HG03108 (cell line): ENCODE results near the gene MALL.
"Not testable (repeated sequence)": the region's sequence is repeated elsewhere in the genome, so short reads cannot be mapped to it uniquely, and the experiment has no call there.

ENCODE experiments used
- ATAC-seq: cut with Tn5 transposase; IDR thresholded peaks from one replicate; pipeline ENCODE4 v1.9.1; 2021; ENCODE audit warnings: moderate library complexity; ENCODE audit not compliant: unreplicated experiment

The MALL gene

DNA sequence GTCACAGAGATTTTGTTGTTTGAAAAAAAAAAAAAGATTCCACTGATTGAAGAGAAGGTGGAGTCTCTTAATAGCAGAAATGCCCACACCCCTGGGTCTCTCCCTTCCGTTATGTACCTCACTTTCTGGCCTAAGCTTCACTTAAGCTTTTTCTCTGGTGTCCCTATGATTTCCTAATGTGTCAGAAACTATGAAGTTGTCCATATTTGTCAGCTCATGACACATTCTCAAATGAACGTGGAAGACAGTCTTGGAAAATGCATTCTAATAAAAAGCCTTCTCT, 5.4 kb upstream of the MALL start:
- ATAC-seq: no peak

DNA sequence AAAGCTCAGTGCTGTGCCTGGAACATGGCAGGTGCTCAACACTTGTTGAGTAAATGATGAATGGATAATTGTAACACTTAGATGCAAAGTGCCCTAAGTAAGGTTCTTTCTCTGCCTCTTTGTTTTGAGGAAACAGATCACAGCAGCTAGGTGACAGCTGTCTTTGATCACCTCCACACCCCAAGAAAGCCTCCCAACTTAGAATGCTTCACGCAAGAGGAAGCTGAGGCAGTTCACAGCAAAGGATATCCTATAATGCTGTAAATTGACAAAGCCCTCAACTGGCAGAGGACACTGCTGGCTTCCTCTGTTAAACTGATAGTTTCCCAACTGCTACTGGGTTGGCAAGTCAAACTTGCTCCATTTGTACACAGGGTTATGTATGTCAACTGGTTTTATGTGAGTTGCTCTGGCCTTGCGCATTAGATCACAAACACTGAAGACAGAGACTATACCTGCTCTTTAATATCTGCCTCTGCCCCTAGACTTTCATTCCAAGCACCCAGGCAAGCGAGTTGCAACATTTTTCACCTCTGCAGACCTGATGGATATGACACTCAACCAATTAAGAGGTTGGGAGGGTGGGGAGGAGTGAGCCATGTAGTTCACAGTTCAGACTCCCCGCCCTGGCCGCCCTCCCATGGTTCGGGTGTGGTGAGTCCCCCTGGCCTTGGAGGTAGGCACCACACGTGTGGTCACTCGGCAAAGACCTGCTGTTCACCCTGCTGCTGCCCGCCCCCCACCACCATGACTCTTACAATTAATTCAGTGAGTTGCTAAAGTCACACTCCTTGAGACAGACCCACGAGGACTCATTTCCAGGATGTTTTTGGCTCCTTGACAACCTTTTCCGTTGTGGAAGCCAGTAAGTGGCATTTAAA, 4.8 kb upstream of the MALL start:
- no peak for ATAC-seq

- no peak for ATAC-seq
These were observed 550 bp upstream of the MALL start for GRCh38 chr2:110116033-110116710.

- no peak for ATAC-seq
These were observed 779 bp downstream of the MALL start for GRCh38 chr2:110114831-110115255.

- ATAC-seq: no peak
These were observed 1.5 kb downstream of the MALL start for GRCh38 chr2:110113961-110114591.

GRCh38 chr2:110108291-110108690, 7.3 kb downstream of the MALL start:
- ATAC-seq: not testable (repeated sequence)

DNA sequence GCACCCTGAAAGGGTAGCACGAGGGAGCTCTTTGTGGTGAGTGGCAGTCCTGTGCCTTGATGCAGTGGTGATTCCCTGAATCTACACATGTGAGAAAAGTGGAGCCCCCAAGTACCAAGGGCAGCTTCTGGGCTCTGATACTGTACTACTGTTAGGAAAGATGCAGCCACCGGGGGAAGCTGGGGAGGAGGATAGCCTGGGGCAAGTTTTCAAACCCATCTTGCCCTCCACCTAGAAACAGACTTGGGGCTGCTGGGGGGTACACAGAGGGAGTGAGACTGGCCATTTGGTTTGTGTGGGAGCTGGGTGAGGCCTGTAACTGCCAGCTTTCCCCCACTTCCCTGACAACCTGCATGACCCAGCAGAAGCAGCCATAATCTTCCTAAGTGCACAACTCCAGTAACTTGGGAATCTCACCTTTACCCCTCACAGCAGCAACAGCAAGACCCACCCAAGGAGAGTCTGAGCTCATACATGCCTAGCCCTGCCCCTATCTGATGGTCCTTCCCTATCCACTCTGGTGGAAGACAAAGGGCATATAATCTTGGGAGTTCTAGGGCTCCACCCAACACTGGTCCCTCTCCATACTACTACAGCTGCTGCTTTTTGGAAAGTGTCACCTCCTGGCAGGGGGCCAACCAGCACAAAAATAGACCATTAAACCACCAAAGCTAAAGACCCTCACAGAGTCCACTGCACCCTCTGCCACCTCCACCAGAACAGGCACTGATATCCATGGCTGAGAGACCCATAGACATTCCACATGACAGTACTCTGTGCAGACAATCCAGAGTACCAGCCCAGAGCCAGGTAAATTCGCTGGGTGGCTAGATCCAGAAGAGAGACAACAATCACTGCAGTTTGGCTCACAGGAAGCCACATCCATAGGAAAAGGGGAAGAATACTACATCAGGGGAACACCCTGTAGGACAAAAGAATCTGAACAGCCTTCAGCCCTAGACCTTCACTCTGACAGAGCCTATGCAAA, 8.2 kb downstream of the MALL start:
- ATAC-seq: no peak

GRCh38 chr2:110106642-110107041, 9.0 kb downstream of the MALL start:
- no peak for ATAC-seq

DNA sequence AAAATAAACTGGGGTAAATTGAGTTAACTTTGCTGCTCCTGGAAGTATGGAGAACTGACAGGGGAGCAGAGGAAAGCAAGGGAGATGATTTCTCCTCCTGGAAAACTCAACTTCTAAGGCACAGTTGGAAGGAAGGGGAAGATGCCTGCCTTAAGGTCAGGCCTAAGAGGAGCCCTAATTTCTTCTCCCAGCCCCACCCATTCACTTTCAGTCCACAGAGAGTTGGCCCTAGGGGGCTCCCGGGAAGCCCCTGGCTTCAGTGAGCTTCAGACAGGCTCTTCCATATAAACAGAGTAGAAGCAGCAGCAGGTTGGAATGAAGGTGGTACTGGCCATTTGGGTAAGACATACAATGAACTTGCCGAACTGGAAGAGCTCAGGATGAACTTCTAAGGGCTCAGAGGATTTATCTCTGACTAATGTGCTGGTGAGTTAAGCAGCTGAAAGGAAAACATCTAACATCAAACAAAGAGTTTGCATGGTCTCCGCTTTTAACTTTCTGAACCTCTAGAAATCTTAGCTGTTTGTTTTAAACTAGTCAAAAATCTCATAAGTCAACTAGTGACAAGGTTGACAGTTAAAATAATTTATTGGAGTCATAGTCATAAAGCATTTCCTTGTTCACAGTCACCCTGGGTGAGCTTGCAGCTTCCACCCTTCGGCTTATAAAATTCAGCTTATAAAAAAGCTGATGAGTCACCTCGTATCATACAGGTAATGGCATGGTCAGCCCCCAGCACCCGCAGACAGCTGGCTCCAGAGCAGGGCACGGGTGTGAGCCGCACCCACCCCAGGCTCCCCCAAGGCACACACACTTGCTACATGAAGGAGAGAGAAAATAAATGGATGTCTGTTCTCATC, 9.8 kb downstream of the MALL start:
- no peak for ATAC-seq

GRCh38 chr2:110105183-110105582, 10.4 kb downstream of the MALL start:
- ATAC-seq: no peak

DNA sequence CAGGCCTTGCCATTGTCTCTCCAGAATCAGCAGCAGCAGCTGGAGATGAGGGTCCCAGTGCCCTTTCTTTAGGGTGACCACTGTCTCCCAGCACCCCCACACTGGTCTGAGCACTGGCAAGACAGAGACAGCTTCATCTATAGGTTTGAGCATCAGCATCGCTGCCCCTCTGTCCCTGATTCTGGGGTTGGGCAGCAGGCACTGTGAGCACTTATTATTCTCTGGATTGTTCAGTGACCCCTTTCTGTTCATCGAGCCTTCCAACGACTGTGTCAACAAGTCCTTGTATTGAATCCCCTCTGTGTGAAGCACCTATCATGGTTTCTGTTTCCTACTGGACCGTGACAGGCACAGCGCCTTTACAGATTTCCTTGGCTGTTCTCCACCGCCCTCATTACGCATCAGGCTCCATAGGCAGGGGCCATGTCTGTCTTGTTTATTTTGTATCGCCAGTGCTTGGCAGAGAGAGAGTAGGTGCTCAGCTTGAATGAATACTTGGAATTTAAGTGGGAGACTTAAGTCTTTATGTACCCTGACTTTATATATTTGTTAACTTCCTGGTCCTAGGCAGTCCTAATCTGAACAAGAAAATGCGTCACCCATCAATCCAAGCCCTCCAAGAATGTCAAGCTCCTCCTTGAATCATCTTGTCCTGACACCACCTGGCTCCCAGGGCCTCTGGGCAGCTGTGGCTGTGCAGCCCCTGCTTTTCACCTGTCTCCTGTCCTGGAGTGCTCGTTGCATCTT, 11.4 kb downstream of the MALL start:
- ATAC-seq: no peak

GRCh38 chr2:110103061-110103961, 12.3 kb downstream of the MALL start:
- ATAC-seq: no peak

DNA sequence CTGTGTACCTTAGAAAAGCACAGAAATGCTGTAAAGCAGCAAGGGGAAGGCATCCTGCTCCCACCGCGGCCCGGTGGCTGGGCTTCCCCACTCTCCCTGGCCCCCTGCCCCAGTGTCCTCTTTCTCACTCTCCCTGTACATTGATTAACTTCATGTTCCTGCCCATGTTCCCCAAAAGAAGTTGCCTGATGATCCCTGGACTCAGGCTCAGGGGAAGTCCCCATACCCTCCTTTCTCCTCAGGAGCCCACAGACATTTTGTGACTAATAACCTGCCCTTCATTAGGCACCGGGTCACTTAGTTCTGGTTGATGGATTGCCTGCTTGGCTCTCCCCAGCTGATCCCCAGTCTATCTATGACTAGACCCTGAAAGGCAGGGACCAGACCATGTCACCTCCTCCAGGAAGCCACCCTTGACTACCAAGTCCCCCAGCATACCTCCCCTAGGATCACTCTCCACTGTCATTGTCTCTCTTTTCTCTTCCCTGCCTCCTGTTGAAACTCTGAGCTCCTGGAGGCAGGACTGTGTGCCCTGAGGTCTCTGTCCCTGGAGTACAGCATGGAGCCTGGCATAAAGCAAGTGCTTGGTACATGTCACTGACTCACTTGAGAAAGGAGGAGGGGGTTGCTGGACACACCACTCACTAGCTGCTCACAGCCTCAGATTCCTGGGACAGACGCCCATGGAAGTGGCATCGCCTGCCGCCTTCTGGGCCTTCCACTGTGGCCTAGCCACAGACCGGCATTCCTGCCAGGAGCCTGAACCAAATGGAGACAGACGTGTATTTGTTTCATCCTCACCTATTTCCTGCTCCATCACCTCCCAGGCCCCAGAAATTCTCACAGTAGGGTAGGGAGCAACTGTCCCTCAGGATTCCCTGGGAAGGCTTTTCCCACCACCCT, 13.5 kb downstream of the MALL start:
- no peak for ATAC-seq

- ATAC-seq: no peak
These were observed 14.3 kb downstream of the MALL start for GRCh38 chr2:110101280-110101844.

DNA sequence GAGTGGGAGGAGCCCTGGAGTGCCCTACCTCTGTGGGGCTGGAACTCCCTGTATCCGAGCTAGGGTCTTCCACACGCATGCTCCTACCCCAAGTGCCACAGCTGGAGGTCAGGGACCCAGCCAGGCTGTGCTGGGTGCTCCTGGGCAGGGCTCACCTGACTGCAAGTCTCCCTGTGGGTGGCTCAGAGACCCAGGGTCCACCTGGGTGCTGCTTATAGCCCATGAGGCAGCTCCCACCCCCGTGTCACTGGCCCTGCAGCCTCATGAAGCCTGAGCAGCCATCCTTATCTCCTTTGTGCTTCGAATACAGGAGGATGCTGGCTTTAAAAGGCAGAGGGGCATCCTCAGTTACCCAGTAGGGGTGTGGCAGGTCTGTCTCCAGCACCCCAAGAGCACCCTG, 14.7 kb downstream of the MALL start:
- not testable (repeated sequence) for ATAC-seq

DNA sequence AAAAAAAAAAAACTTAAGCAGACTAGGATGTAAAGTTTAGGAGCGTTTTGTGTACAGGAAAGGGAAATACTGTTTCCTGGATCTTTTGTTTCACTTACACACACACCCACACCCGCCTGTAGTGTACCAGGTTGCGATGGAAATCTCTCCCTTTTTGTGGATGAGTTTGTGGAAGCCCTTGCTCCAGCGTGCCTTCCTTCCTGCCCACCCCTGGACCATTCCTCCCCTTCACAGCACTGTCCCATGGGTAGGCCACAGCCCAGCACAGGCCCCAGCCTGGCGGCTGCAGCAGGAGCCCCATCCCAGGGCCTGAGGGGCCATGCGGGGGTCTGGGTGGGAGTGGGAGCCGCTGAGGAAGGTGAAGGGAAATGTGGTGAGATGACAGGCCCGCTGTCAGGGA, 15.1 kb downstream of the MALL start:
- ATAC-seq: no peak
